ENCODE data around the gene USP7.

- TF ChIP-seq CTCF (IDR thresholded peaks at IDR 0.05) (no peak), POLR2A (IDR thresholded peaks at IDR 0.05) (no peak)
These were observed 85.7 kb downstream of the USP7 start for GRCh38 chr16:8877894-8878522.
